Body of pancreas (tissue), 4 donors: ENCODE results near the gene CCDC149.

Experiments used
- CTCF ChIP-seq, 7 experiments: fragments of 450-650 bp in 4 of 7; fragments of 200-600 bp in 3 of 7; sonication (generic) in 3 of 7; IDR thresholded peaks; one replicate each; pipeline ENCODE4 v1.5.1; 2016 to 2019; ENCODE audit warnings: antibody characterized with exemption in 7 of 7
- POLR2A ChIP-seq, 3 donors: fragments of 450-650 bp; IDR thresholded peaks; one replicate each; pipeline ENCODE4 v1.6.1; 2016; ENCODE audit warnings: antibody characterized with exemption in 3 of 3, mild to moderate bottlenecking in 2 of 3

- no peak for TF ChIP-seq POLR2A (IDR thresholded peaks at IDR 0.05)
- no peak for TF ChIP-seq CTCF (IDR thresholded peaks at IDR 0.05)
Measured at GRCh38 chr4:24865401-24865800, 47.4 kb downstream of the CCDC149 start.
